HG03571 (cell line): Measurements from ENCODE around the gene DECR2.
A peak's percentile ranks its signal among the peaks of the same experiment; 100 is the strongest.
"Not testable (repeated sequence)": the region's sequence is repeated elsewhere in the genome, so short reads cannot be mapped to it uniquely, and the experiment has no call there.

Source experiments
- ATAC-seq: cut with Tn5 transposase; IDR thresholded peaks from one replicate; pipeline ENCODE4 v1.9.1; 2021; ENCODE audit not compliant: unreplicated experiment

DECR2 gene

DNA sequence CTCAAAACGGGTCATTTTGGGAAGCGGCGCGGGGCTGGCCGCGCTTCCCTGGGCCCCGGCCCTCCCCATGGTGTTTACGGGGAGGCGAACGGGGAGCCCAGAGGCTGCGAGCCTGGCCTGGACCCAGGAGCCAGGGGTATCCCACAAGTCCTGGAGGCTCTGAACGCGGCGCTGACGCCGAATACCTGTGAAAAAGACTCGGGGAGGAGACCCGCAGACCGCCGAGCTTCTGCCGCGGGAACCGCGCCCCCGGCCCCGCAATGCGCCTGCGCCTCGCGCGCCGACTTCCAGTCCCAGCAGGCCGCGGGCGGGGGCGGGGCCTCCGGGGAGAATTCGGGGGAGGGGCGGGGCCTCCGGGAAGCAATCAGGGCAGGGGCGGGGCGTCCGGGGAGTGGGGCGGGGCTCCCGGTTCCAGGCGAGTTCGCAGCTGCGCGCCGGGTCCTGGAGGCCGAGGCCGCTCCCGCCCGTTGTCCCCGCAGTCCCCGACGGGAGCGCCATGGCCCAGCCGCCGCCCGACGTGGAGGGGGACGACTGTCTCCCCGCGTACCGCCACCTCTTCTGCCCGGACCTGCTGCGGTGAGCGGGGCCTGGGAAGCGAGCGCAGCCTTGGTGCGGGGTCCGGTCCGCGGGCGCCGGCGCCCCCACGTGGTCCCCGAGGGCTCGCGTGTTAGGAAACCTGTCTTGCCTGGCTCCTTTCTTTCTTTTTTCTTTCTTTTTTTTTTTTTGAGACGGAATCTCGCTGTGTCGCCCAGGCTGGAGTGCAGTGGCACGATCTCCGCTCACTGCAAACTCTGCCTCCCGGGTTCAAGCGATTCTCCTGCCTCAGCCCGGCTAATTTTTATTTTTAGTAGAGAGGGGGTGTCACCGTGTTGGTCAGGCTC, at the start of gene DECR2:
DECR2 (plus strand) TSS at position 418 of the 881 bp plus-strand sequence; CDS start at position 497, 79 bp downstream.
- peak; percentile 42 for ATAC-seq

DNA sequence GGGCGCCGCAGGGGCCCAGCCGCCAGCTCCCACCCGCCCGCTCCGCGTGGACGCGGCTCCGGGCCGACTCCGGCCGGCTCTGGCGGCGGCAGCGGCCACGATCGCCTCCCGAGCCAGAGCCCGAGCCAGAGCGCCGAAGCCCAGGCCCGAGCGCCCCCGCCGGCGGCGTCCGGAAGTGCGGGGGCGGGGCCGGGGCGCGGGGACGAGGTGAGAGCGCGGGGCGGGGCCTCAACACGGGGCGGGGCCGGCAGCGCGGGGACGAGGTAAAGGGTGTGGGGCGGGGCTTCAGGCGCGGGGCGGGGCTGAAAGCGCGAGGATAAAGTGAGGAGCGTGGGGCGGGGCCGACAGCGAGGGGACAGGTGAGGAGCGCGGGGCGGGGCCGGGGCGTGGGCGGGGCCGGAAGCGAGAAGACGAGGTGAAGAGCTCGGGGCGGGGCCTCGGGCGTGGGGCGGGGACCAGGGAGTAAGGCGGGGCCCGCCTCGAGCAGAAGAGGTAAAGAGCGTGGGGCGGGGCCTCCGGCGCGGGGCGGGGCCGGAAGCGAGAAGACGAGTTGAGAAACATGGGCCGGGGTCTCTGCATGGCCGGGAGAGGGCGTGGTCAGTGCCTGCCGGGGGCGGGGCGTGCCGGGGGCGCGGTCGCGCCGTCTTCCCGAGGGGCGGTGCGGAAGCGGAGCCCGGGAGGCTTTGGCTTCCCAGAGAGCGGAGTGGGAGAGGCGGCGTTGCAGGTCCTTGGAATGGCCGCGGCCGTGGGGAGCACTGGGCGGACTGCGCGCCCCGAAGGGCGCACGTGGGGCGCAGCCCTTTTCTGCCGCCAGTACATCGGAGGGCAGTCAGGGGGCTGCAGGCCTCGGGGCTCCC, 48.9 kb upstream of the DECR2 start, which contains the start of gene AXIN1:
AXIN1 (minus strand) TSS at position 177 of the 857 bp plus-strand sequence. CDS start 5,698 bp downstream, outside the sequence.
- peak; percentile 47 for ATAC-seq

DNA sequence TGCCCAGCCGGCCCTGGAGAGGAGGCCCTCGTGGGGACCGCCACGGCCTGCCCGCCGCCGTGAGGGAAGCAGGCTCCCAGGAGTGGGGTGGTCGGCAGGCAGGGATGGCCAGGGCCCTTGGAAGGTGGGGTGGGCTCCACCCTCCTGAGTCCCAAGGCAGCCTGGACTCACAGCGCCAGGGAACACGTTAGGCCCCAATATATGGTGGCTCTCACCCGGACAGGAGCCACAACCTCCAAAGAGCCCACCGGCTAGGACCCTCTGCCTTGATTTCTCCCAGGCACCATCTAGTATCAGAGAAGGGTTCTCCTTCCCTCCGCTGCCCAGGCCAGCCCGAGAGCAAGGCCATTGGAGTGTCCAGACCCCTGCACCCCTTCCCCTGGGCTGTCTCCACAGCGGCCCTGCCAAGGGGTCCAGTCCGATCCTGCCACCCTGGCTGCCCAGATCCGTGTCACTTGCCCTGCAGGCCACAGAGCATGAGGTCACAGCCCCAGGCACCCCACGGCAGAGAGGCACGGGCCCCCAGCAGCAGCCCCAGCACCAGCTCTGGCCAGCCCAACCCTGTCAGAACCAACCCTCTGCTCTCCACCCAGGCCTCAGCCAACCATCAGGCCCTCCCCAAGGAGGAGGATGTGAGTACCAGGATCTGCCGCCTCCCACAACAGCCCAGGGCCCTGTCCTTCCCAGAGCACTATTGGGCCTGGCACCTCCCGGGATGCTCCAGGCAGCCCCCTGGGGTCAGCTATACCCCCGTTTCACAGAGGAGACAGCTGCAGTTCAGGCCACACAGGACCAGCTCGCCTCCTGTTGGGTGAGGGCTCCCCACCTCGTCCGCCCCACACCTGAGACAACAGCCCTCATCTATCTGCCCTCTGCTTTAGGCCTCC, 48.0 kb upstream of the DECR2 start:
- peak; percentile 4 for ATAC-seq

- no peak for ATAC-seq
Observed at GRCh38 chr16:354291-354881, 47.3 kb upstream of the DECR2 start.

DNA sequence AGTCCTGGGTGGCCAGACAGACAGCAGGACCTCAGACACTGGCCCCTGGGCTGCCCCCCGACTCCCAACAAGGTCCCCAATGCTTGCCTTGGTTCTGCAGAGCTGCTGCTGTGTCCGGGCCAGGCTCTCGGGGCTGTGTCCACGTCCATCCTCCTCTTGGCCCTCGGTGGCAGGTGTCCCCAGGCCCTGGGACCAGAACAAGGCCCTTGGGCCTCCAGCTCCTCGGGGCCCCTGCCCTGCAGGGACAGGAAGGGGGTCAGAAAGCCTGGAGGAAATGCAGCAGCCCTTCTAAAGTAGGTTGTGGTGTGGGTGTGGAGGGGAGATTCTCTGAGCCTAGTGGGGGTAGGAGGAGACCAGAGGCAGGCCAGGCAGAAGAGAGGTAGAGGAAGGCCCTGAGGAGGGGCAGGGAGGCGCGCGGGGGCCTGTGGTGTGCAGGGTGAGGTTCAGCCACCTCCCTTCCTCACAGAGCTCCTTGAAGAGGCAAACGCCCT, 46.7 kb upstream of the DECR2 start:
- ATAC-seq = no peak

GRCh38 chr16:356741-357140, 44.9 kb upstream of the DECR2 start:
- ATAC-seq = no peak

DNA sequence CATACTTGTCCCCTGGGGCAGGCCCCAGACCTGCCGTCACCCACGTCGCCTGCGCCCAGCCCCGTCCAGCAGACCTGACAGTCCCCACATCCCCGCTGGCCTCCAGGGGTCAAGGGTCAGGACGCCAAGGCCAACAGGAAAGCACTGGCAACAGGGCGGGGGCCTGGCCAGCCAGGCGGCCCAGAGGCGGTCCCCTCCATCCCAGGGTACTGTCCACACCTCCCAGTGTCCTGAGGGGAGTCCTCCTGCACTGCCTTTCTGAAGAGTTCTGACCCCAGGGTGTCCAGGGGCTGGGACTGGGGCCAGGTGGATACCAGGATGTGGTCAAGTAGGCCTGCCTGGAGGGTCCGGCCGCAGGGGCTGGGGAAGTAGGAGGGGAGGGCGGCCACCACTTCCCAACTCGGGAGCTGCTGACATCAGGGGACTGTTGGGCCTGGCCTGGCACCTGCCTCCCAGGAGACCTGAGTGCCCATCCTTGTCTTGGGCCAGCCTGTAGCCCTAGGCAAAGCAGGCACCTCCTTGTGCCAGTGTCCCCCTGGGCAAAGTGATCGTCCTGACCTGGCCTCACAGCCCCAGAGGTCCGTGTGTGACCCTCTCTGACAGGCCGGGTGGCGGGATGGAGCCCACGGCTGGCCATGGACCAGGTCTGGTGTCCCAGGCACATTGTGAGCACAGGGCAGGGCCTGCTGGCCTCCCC, 42.5 kb upstream of the DECR2 start:
- ATAC-seq = no peak

- ATAC-seq = no peak
Observed at GRCh38 chr16:359871-360697, 41.6 kb upstream of the DECR2 start.

GRCh38 chr16:360698-361336, 40.9 kb upstream of the DECR2 start:
- ATAC-seq = no peak

DNA sequence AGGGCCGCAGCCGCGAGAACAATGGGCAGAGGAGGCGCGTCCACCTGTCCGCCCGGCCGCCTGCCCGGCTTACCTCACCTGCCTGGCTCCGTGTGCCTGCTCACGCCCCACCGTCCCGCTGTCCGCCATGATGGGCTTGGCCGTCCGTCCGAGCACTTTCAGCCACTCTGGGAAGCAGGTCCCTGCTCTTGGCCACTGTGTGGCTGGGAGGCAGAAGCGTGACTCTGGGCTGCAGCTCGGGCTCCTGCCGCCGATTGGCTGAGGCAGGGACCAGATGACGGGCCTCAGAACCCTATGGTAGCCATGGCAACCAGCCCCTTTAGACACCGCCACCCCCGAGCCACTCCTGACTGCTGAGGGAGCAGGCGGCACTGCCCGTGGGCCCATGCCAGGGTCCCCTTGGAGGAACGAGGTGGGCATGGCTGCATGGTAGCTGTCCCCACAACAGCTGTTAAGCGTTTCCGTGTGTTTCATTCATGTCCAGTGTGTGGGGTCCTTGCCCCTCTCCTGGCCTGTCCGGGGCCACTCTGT, 40.3 kb upstream of the DECR2 start:
- no peak for ATAC-seq

- peak; percentile 56 for ATAC-seq
Observed at GRCh38 chr16:361872-362701, 39.6 kb upstream of the DECR2 start.

GRCh38 chr16:362702-362999, 39.0 kb upstream of the DECR2 start:
- ATAC-seq = not testable (repeated sequence)

DNA sequence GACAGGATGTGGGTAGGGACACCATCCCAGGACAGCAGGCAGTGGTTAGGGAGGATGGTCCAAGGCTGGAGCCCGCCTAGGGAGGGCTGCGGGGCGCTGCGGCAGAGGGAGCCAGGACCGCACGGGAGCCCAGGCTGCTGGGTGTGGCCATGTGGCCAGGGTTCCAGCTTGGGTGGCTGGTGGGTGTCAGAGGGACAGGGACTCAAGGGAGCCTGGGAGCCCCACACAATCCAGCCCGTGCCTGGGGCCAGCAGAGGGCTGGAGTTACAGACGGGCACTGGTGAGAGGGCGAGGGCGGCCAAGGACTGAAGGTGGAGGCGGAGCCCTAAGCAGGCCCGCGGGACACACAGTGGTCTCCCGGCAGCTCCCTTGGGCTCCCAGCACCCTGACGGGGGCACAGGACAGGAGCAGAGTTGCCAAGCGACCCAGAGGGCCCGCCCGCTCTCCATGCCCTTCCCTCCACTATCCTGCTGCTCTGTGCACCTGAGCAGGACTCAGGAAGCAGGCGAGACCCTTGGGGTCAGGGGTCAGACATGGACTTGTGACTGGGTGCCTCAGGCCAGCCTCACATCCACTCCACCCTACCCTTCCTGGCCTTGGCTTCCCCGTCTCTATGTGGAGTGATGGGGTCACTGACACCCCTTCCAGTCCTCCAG, 38.4 kb upstream of the DECR2 start:
- ATAC-seq = no peak

DNA sequence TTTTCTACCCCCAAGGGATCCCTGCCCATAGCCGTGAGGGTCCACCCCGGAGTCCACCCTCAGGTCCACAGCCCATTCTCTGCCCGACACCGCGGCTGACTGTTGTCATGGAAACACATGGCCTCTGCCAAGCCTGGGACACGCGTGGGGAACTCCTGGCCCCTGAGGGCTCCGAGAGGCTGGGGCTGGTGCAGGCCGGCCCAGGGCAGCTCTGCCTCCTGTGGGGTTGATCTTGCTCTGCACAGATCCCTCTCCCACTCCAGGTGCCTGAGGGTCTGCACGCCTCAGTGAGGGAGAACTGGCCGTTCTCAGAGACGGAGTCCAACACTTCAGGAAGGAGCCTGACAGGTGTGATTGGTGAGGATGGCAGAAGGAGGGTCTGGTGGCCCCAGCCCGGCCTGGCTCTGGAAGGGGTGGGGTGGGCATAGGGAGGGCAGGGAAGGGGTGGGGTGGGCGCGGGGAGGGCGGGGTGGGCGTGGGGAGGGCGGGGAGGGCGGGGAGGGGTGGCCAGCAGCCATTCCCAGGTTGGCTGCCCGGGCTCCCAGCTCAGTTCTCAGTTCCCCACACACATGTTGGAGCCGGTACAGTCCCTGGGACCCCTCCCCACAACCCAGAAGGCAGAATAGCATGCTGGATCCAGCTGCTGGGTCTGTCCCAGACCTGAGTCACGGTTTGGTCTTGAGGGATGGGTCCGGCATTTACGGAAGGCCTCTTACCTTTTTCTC, 37.8 kb upstream of the DECR2 start:
- ATAC-seq = no peak

- no peak for ATAC-seq
Observed at GRCh38 chr16:364595-365491, 36.8 kb upstream of the DECR2 start.
